H1 (cell line): ENCODE data around the gene CPED1. TPM values are rescaled to one million over a fixed set of nuclear protein-coding genes. Genes with fewer than 3 reads are reported as not detected.

Experiments used
- CTCF ChIA-PET: fragments of 300-600 bp; sonication (Branson Sonifier 250); formaldehyde crosslinking; loops from one replicate; lab custom pipeline; 2021; ENCODE audit not compliant: partially characterized antibody; lab: Charles Lee
- POLR2A ChIA-PET: fragments of 300-600 bp; sonication (Branson Sonifier 250); formaldehyde crosslinking; loops from one replicate; lab custom pipeline; 2021; ENCODE audit warnings: inconsistent platforms; ENCODE audit not compliant: partially characterized antibody; lab: Charles Lee
- DNase-seq, 2 experiments: peaks; one replicate each; pipeline versions ENCODE4 v3.0.0 to v3.0.0-alpha.2; 2010 to 2022; ENCODE audit warnings: low spot score in 2 of 2, low read depth in 1 of 2, mixed read lengths in 1 of 2
- FAIRE-seq: peaks from 2 replicates; lab custom pipeline; 2011; peaks lifted over from hg19 to GRCh38; lab: Jason Lieb, UNC
- H2AFZ ChIP-seq: 2 replicates; pipeline ENCODE4 v1.8.1; 2012; ENCODE audit warnings: low read length, inconsistent platforms
- H2AK5ac ChIP-seq: 2 replicates; pipeline ENCODE4 v1.6.1; 2013; ENCODE audit warnings: low read depth, low read length
- H2BK120ac ChIP-seq: replicated peaks from 2 replicates; pipeline ENCODE3; 2013; ENCODE audit warnings: low read depth, low read length, inconsistent platforms
- H2BK12ac ChIP-seq: 2 replicates; pipeline ENCODE4 v1.6.1; 2013; ENCODE audit warnings: low read depth, low read length
- H2BK15ac ChIP-seq: 2 replicates; pipeline ENCODE4 v1.6.1; 2013; ENCODE audit warnings: low read length
- H2BK20ac ChIP-seq: 2 replicates; pipeline ENCODE4 v1.6.1; 2013; ENCODE audit warnings: low read length
- H2BK5ac ChIP-seq: 2 replicates; pipeline ENCODE4 v1.6.1; 2013; ENCODE audit warnings: low read depth, low read length
- H3K14ac ChIP-seq: 2 replicates; pipeline ENCODE4 v1.6.1; 2013; ENCODE audit warnings: inconsistent platforms; ENCODE audit not compliant: insufficient read length
- H3K18ac ChIP-seq: 2 replicates; pipeline ENCODE4 v1.6.1; 2013; ENCODE audit warnings: low read length; ENCODE audit errors: extremely low read depth
- H3K23ac ChIP-seq: 2 replicates; pipeline ENCODE4 v1.6.1; 2013; ENCODE audit warnings: inconsistent platforms; ENCODE audit not compliant: insufficient read length
- H3K23me2 ChIP-seq: 2 replicates; pipeline ENCODE4 v1.6.1; 2013; ENCODE audit warnings: low read depth, low read length
- H3K27ac ChIP-seq: 2 replicates; pipeline ENCODE4 v1.6.1; 2011; ENCODE audit warnings: low read depth, low read length, inconsistent platforms
- H3K27me3 ChIP-seq, 4 experiments: replicated peaks in 1 of 4; 1 replicate in 1 of 4; 2 replicates in 3 of 4; pipeline versions ENCODE4 v1.6.1 to v1.8.1; 2011 to 2013; ENCODE audit warnings: low read length in 3 of 4, mild to moderate bottlenecking in 3 of 4, inconsistent platforms in 2 of 4, mixed read lengths in 2 of 4, moderate library complexity in 1 of 4; ENCODE audit not compliant: control insufficient read depth in 3 of 4, insufficient read depth in 3 of 4; ENCODE audit errors: extremely low read depth in 1 of 4
- H3K36me3 ChIP-seq, 4 experiments: 2 replicates each; pipeline versions ENCODE4 v1.6.1 to v1.8.1; 2011 to 2013; ENCODE audit warnings: mild to moderate bottlenecking in 4 of 4, low read length in 3 of 4, moderate library complexity in 2 of 4, control low read depth in 1 of 4, inconsistent platforms in 1 of 4; ENCODE audit not compliant: insufficient read depth in 4 of 4, control insufficient read depth in 2 of 4
- H3K4ac ChIP-seq: replicated peaks from 2 replicates; pipeline ENCODE3; 2013; ENCODE audit warnings: low read length, low read depth, mixed read lengths, inconsistent platforms; ENCODE audit not compliant: insufficient read length
- H3K4me1 ChIP-seq, 4 experiments: replicated peaks in 1 of 4; 1 replicate in 1 of 4; 2 replicates in 3 of 4; pipeline versions ENCODE4 v1.6.1 to v1.8.1; 2011 to 2013; ENCODE audit warnings: low read length in 3 of 4, inconsistent platforms in 2 of 4, mixed read lengths in 1 of 4; ENCODE audit not compliant: insufficient read depth in 4 of 4, control insufficient read depth in 3 of 4
- H3K4me2 ChIP-seq, 2 experiments: 2 replicates each; pipeline versions ENCODE4 v1.6.1 to v1.8.1; 2011 to 2013; ENCODE audit warnings: low read depth in 2 of 2, low read length in 2 of 2, control low read depth in 1 of 2, inconsistent platforms in 1 of 2, mild to moderate bottlenecking in 1 of 2; ENCODE audit not compliant: insufficient read depth in 1 of 2
- H3K4me3 ChIP-seq, 4 experiments: fragments of 200-600, 300-600 bp in 1 of 4; sonication (generic), shearing (Covaris generic), sonication (Bioruptor Twin) in 1 of 4; 2 replicates each; pipeline versions ENCODE4 v1.5.1 to v1.8.1; 2011 to 2016; ENCODE audit warnings: low read length in 4 of 4, low read depth in 3 of 4, control low read depth in 2 of 4, inconsistent platforms in 2 of 4, mild to moderate bottlenecking in 2 of 4, mixed read lengths in 1 of 4, moderate library complexity in 1 of 4; ENCODE audit not compliant: insufficient read depth in 2 of 4; ENCODE audit errors: extremely low read depth in 1 of 4
- H3K56ac ChIP-seq: replicated peaks from 2 replicates; pipeline ENCODE3; 2013; ENCODE audit warnings: low read depth, mild to moderate bottlenecking, mixed read lengths, low read length, inconsistent platforms; ENCODE audit not compliant: insufficient read length
- H3K79me1 ChIP-seq: 2 replicates; pipeline ENCODE4 v1.6.1; 2013; ENCODE audit warnings: low read depth, low read length, control low read depth
- H3K79me2 ChIP-seq, 2 experiments: 2 replicates each; pipeline versions ENCODE4 v1.6.1 to v1.8.1; 2012 to 2013; ENCODE audit warnings: low read length in 2 of 2, mild to moderate bottlenecking in 2 of 2, inconsistent platforms in 1 of 2; ENCODE audit not compliant: insufficient read depth in 2 of 2, control insufficient read depth in 1 of 2
- H3K9ac ChIP-seq, 4 experiments: replicated peaks in 1 of 4; 1 replicate in 1 of 4; 2 replicates in 3 of 4; pipeline versions ENCODE4 v1.6.1 to v1.8.1; 2011 to 2013; ENCODE audit warnings: low read depth in 3 of 4, low read length in 3 of 4, control low read depth in 2 of 4, mild to moderate bottlenecking in 2 of 4, moderate library complexity in 2 of 4, inconsistent platforms in 1 of 4; ENCODE audit errors: extremely low read depth in 1 of 4
- H3K9me3 ChIP-seq, 2 experiments: 2 replicates each; pipeline versions ENCODE4 v1.6.1 to v1.8.1; 2012 to 2013; ENCODE audit warnings: mild to moderate bottlenecking in 2 of 2, moderate library complexity in 2 of 2, control low read depth in 1 of 2, inconsistent platforms in 1 of 2, low read depth in 1 of 2, low read length in 1 of 2, mixed read lengths in 1 of 2; ENCODE audit not compliant: insufficient read depth in 2 of 2
- H4K20me1 ChIP-seq, 2 experiments: replicated peaks in 1 of 2; 2 replicates each; pipeline versions ENCODE3 to v1.8.1; 2011 to 2013; ENCODE audit warnings: inconsistent platforms in 2 of 2, low read length in 2 of 2, mild to moderate bottlenecking in 1 of 2; ENCODE audit not compliant: insufficient read depth in 2 of 2, control insufficient read depth in 1 of 2
- H4K5ac ChIP-seq: 2 replicates; pipeline ENCODE4 v1.6.1; 2013; ENCODE audit warnings: low read length, low read depth, mixed read lengths, inconsistent platforms; ENCODE audit not compliant: insufficient read length
- H4K8ac ChIP-seq: 2 replicates; pipeline ENCODE4 v1.8.0; 2013; ENCODE audit warnings: mild to moderate bottlenecking, moderate library complexity, low read length, inconsistent platforms; ENCODE audit not compliant: insufficient read depth; ENCODE audit errors: extremely low read depth
- H4K91ac ChIP-seq: replicated peaks from 2 replicates; pipeline ENCODE3; 2013; ENCODE audit warnings: low read length, mixed read lengths, inconsistent platforms; ENCODE audit not compliant: insufficient read length
- BRCA1 ChIP-seq: IDR thresholded peaks from 2 replicates; pipeline ENCODE4 v1.6.1; 2012; ENCODE audit warnings: low read depth, low read length, improper control_type of control experiment
- CBX5 ChIP-seq: fragments of 300-800, 300-1000 bp; sonication (generic); IDR thresholded peaks from 2 replicates; pipeline ENCODE4 v1.7.1; 2016; ENCODE audit warnings: antibody characterized with exemption, low read length, low read depth
- KDM4A ChIP-seq: IDR thresholded peaks from one replicate; pipeline ENCODE4 v1.7.1; 2012; ENCODE audit warnings: low read depth, mild to moderate bottlenecking, moderate library complexity, low read length, inconsistent platforms; ENCODE audit not compliant: severe bottlenecking
- KDM5A ChIP-seq: fragments of 200-600 bp; IDR thresholded peaks from 2 replicates; pipeline ENCODE4 v1.7.1; 2012; ENCODE audit warnings: mild to moderate bottlenecking, low read length, inconsistent platforms, mixed read lengths
- RAD21 ChIP-seq, 2 experiments: IDR thresholded peaks in 1 of 2; conservative IDR thresholded peaks in 1 of 2; 2 replicates each; pipeline ENCODE4 v1.6.1; 2011; ENCODE audit warnings: low read depth in 2 of 2, low read length in 2 of 2, improper control_type of control experiment in 1 of 2, inconsistent platforms in 1 of 2, mild to moderate bottlenecking in 1 of 2, moderate library complexity in 1 of 2
- TAF7 ChIP-seq: optimal IDR thresholded peaks from 2 replicates; pipeline ENCODE3; 2011; ENCODE audit warnings: low read depth, mild to moderate bottlenecking, inconsistent platforms, low read length, moderate library complexity, borderline replicate concordance
- TBP ChIP-seq: IDR thresholded peaks from 2 replicates; pipeline ENCODE4 v1.6.1; 2011; ENCODE audit warnings: low read depth, low read length, improper control_type of control experiment
- YY1 ChIP-seq: IDR thresholded peaks from 2 replicates; pipeline ENCODE4 v1.6.1; 2011; ENCODE audit warnings: low read depth, mild to moderate bottlenecking, low read length
- ZNF274 ChIP-seq: IDR thresholded peaks from 2 replicates; pipeline ENCODE4 v1.7.0; 2012; ENCODE audit warnings: low read length, borderline replicate concordance; ENCODE audit errors: extremely low read depth
- WGBS, 2 experiments: shearing (Covaris generic) in 1 of 2; methylation state at CpG; one replicate each; pipeline versions ENCODE4 v1.1.6 to v1.1.7; 2013 to 2015; ENCODE audit warnings: low lambda C conversion rate in 2 of 2, mixed read lengths in 2 of 2, inconsistent platforms in 1 of 2, low coverage in 1 of 2, missing lambda C conversion rate in 1 of 2; ENCODE audit not compliant: insufficient replicate concordance in 2 of 2, insufficient coverage in 1 of 2, insufficient read length in 1 of 2; ENCODE audit errors: extremely low coverage in 1 of 2, missing lambda C conversion rate in 1 of 2; 5-methylcytosine and 5-hydroxymethylcytosine counted together
- polyA plus RNA-seq, 7 experiments: library from polyadenylated mRNA; depleted of rRNA in 3 of 7; stranded (reverse) in 5 of 7; unstranded in 2 of 7; fragments of >200 nt in 5 of 7; fragments of 200-250 nt in 2 of 7; gene quantifications; 1 replicate in 5 of 7; 2 replicates in 1 of 7; 4 replicates in 1 of 7; pipeline versions ENCODE4 v1.2.1 to v1.2.3, GENCODE V29; 2011 to 2013; ENCODE audit warnings: missing spikeins in 2 of 7, mixed read lengths in 2 of 7
- total RNA-seq: library from RNA; stranded (reverse); fragmentation: NEBNext Ultra II Directional; extraction: Animal tissue kit (Norgen Biotek cat#: 25700); gene quantifications from 2 replicates; pipeline ENCODE4 v1.2.1, GENCODE V29; 2021
- TF ChIP-seq, protein P1 (sequence below), 3 experiments: IDR thresholded peaks; 1 replicate in 2 of 3; 2 replicates in 1 of 3; pipeline versions ENCODE4 v1.5.1 to v1.6.1; 2011; ENCODE audit warnings: low read length in 3 of 3, mild to moderate bottlenecking in 3 of 3, inconsistent platforms in 2 of 3, low read depth in 1 of 3, moderate library complexity in 1 of 3; ENCODE audit not compliant: insufficient read depth in 1 of 3; ENCODE audit errors: control extremely low read depth in 1 of 3
- TF ChIP-seq, protein P2 (sequence below): IDR thresholded peaks from 2 replicates; pipeline ENCODE4 v1.6.1; 2011; ENCODE audit warnings: low read depth, mild to moderate bottlenecking, low read length; ENCODE audit not compliant: insufficient read depth

CPED1 gene
- total and polyA plus RNA-seq, 2 of the 8 experiments (the other 6 are each of a cell fraction or from before 2014, with no cell fraction given) = 0.08 to 0.39 TPM

DNA sequence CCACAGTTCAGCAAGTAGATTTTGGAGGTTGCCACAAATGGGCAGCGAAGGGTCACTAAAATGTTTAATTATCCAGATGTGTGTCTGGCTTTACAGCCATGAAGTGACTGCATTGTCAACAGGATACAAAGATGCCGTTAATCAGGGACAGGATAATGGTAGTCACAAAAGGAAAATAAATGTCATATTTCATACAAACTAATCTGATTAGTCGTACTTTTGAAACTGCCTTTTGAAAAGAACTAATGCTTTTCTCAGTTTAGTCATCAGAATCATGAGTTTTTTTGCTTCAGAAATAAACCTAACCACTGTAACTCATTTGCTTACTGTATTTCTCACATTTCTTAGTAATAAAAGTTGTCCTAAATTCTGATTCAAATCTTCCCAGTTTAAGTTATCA is 318.1 kb downstream of the CPED1 start:
- H2BK20ac ChIP-seq = no peak overlapping the region
- no peak overlapping the region for H3K18ac ChIP-seq
- no peak overlapping the region for H4K8ac ChIP-seq
- no peaks in the 10 kb centered on the region for H3K79me1 ChIP-seq
- no peak overlapping the region for H2AK5ac ChIP-seq
- H2BK12ac ChIP-seq = no peak overlapping the region
- H3K4me1 ChIP-seq = no peaks in the 10 kb centered on the region
- no peak overlapping the region for H3K9ac ChIP-seq
- no peak overlapping the region for H2BK120ac ChIP-seq
- no peak overlapping the region for H2BK15ac ChIP-seq
- H3K79me2 ChIP-seq = no peaks in the 10 kb centered on the region
- H4K20me1 ChIP-seq = no peaks in the 10 kb centered on the region
- H3K27me3 ChIP-seq = no peaks in the 10 kb centered on the region
- no peak overlapping the region for H3K4me3 ChIP-seq
- H2AFZ ChIP-seq = no peak overlapping the region
- H3K36me3 ChIP-seq = no peaks in the 10 kb centered on the region; a peak in 1 of 8 replicates
- CTCF ChIA-PET = no interaction called here
- no peak overlapping the region for H3K27ac ChIP-seq
- no peak overlapping the region for H4K91ac ChIP-seq
- no peak overlapping the region for H3K4ac ChIP-seq
- no peak for FAIRE-seq
- H2BK5ac ChIP-seq = no peak overlapping the region
- H3K9me3 ChIP-seq = no peaks in the 10 kb centered on the region
- no peak overlapping the region for H3K14ac ChIP-seq
- POLR2A ChIA-PET = interaction anchor here (1.0 kb wide), 1 partner anchor 20 kb away, joined by 3 read pairs; no protein-coding TSS in a partner anchor
- H3K23me2 ChIP-seq = no peaks in the 10 kb centered on the region
- no peak overlapping the region for H3K4me2 ChIP-seq
- H3K23ac ChIP-seq = no peak overlapping the region
- H3K56ac ChIP-seq = no peak overlapping the region
- H4K5ac ChIP-seq = no peak overlapping the region
- DNase-seq = no peak
- WGBS, 2 experiments = 66% methylated on average over 3 of the region's 3 CpGs; no CpG with 5 or more reads in 1 of the 2 experiments
- no peak for TF ChIP-seq YY1
- TF ChIP-seq, protein P1, sequence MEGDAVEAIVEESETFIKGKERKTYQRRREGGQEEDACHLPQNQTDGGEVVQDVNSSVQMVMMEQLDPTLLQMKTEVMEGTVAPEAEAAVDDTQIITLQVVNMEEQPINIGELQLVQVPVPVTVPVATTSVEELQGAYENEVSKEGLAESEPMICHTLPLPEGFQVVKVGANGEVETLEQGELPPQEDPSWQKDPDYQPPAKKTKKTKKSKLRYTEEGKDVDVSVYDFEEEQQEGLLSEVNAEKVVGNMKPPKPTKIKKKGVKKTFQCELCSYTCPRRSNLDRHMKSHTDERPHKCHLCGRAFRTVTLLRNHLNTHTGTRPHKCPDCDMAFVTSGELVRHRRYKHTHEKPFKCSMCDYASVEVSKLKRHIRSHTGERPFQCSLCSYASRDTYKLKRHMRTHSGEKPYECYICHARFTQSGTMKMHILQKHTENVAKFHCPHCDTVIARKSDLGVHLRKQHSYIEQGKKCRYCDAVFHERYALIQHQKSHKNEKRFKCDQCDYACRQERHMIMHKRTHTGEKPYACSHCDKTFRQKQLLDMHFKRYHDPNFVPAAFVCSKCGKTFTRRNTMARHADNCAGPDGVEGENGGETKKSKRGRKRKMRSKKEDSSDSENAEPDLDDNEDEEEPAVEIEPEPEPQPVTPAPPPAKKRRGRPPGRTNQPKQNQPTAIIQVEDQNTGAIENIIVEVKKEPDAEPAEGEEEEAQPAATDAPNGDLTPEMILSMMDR (IDR thresholded peaks at IDR 0.05; ENCODE audit: control extremely low read depth in 1 of 3, insufficient read depth in 1 of 3, low read depth in 1 of 3, low read length in 3 of 3) = no peak
- TF ChIP-seq TAF7 = no peak
- TF ChIP-seq BRCA1 = no peak
- TF ChIP-seq, protein P2, sequence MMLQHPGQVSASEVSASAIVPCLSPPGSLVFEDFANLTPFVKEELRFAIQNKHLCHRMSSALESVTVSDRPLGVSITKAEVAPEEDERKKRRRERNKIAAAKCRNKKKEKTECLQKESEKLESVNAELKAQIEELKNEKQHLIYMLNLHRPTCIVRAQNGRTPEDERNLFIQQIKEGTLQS = no peak
- no peak for TF ChIP-seq TBP
- no peak for TF ChIP-seq KDM5A
- no peak for TF ChIP-seq RAD21 (IDR thresholded peaks at IDR 0.05 in 1 of 2, conservative IDR thresholded peaks at IDR 0.05 in 1 of 2; ENCODE audit: low read depth in 2 of 2, low read length in 2 of 2)
- TF ChIP-seq CBX5 = no peak
- TF ChIP-seq KDM4A = no peak
- TF ChIP-seq ZNF274 = no peak
